Measurements from ENCODE around the gene HDAC7. TPM values are rescaled to one million over a fixed set of nuclear protein-coding genes. Genes with fewer than 3 reads are reported as not detected.

HDAC7 gene
- total RNA-seq, 4 donors from 2014 or later = 9.8 to 80.9 (median 36.8) TPM

- peaks cover 0 to 12% (median 4%) of the 10 kb centered on the region in 4 donors for H3K4me1 ChIP-seq
- TF ChIP-seq CTCF (IDR thresholded peaks at IDR 0.05) (no peak), POLR2A (IDR thresholded peaks at IDR 0.05) (no peak)
- no peaks in the 10 kb centered on the region for H3K9me3 ChIP-seq
- H3K36me3 ChIP-seq = peaks cover 0 to 48% (median 0%) of the 10 kb centered on the region in 3 donors
- H3K4me3 ChIP-seq = no peak overlapping the region
- no peak for DNase-seq
- H3K27ac ChIP-seq = no peak overlapping the region
- no peaks in the 10 kb centered on the region for H3K27me3 ChIP-seq
Measured at GRCh38 chr12:47863467-47863866, 43.8 kb upstream of the HDAC7 start.

DNA sequence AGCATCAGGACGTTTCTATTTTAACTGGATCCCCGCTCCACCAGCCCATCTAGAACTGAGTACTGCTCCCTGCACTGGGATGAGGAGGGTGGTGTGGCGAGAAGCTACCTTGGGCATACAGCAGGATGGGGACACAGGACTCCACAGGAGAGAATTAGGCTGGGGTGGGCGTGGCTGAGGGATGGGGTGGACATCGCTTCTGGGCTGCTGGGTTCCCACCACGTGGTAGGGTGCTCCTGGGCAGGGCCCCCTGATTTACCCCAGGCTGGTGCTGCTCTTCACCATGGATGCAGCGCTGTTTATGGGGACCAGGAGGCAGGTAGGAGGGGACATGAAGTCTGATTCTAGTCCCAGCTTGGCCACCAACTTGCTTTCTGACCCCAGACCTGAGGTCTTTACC lies 43.2 kb upstream of the HDAC7 start:
- no peaks in the 10 kb centered on the region for H3K9me3 ChIP-seq
- peaks cover 0 to 54% (median 0%) of the 10 kb centered on the region in 3 donors for H3K36me3 ChIP-seq
- DNase-seq = no peak
- H3K4me3 ChIP-seq = no peak overlapping the region
- H3K27ac ChIP-seq = no peak overlapping the region
- no peak for TF ChIP-seq POLR2A (IDR thresholded peaks at IDR 0.05)
- TF ChIP-seq CTCF (IDR thresholded peaks at IDR 0.05) = no peak
- H3K27me3 ChIP-seq = no peaks in the 10 kb centered on the region
- H3K4me1 ChIP-seq = peaks cover 0 to 7% (median 3%) of the 10 kb centered on the region in 4 donors

DNA sequence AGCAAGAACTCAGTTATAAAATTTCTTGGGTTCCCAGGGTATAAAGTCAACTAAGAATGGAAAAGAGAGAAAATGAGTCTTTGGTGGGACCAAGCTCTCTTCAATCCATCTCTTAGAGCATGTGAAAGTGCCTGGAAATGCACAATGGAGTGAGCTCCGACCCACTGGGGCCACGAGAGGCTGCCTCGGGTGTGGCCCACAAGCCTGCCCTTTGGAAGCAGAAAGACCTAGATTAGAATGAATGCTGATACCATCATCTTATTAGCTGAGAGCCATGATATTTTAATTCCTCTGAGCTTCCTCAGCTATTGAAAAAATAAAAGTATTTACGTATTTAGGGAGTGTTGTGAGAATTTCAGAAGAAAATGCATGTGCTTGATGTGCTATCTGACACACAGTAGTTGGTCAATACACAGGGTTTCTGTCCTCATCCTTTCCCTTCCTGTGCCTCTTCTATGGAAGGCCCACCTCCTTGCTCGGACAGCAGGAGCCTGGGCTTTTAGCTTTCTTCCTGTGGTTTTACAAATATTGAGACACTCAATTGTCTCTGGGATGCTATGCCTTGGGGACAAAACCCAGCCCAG lies 42.6 kb upstream of the HDAC7 start:
- H3K4me3 ChIP-seq = no peak overlapping the region
- H3K4me1 ChIP-seq = peaks cover 0 to 7% (median 0%) of the 10 kb centered on the region in 4 donors
- TF ChIP-seq POLR2A (IDR thresholded peaks at IDR 0.05) (no peak), CTCF (IDR thresholded peaks at IDR 0.05) (no peak)
- H3K27ac ChIP-seq = no peak overlapping the region
- no peaks in the 10 kb centered on the region for H3K9me3 ChIP-seq
- DNase-seq = no peak
- H3K27me3 ChIP-seq = no peaks in the 10 kb centered on the region
- H3K36me3 ChIP-seq = peaks cover 0 to 60% (median 0%) of the 10 kb centered on the region in 3 donors

- peaks cover 0 to 7% (median 0%) of the 10 kb centered on the region in 4 donors for H3K4me1 ChIP-seq
- H3K4me3 ChIP-seq = no peak overlapping the region
- peaks cover 0 to 66% (median 0%) of the 10 kb centered on the region in 3 donors for H3K36me3 ChIP-seq
- H3K27ac ChIP-seq = no peak overlapping the region
- H3K9me3 ChIP-seq = no peaks in the 10 kb centered on the region
- no peak for DNase-seq
- TF ChIP-seq CTCF (IDR thresholded peaks at IDR 0.05) (no peak), POLR2A (IDR thresholded peaks at IDR 0.05) (no peak)
- H3K27me3 ChIP-seq = no peaks in the 10 kb centered on the region
Measured at GRCh38 chr12:47860873-47861272, 41.2 kb upstream of the HDAC7 start.

DNA sequence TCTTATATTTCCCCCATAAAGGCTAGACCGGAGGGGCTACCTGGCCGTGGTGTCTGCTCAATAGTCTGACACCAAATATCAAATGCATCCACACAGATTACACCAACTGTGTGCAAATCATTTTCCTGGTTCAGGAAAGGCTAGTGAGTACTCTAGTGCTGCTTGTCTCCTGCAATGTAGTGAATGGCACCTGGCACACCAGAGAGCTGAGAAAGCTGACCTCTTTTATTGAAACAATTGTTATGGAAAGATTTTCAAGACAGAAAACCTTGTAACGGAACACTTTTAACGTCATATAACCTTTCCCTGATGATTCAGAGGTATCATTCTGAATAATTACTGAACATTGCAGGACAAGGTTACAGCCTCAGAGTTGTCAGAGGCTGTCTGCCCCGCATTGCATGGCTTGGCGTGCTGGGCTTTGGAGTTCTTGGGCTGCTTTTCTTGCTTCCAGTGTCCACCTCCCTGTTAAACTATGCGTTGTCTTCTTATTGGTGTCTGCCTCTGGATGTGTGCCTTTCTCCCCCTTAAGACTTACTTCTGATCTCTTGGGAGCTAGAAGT lies 40.7 kb upstream of the HDAC7 start:
- Histone ChIP-seq H3K36me3 (peaks cover 0 to 69% (median 0%) of the 10 kb centered on the region in 3 donors), H3K4me1 (peaks cover 0 to 7% (median 0%) of the 10 kb centered on the region in 4 donors), H3K27me3 (no peaks in the 10 kb centered on the region), H3K27ac (no peak overlapping the region), H3K9me3 (no peaks in the 10 kb centered on the region), H3K4me3 (no peak overlapping the region)
- DNase-seq = no peak
- no peak for TF ChIP-seq POLR2A (IDR thresholded peaks at IDR 0.05)
- TF ChIP-seq CTCF (IDR thresholded peaks at IDR 0.05) = no peak
